ENCODE results near the gene PPP1R36.

The PPP1R36 gene

GRCh38 chr14:64549791-64550620 lies at the start of gene PPP1R36:
TSS of gene PPP1R36 (plus strand) at chr14:64549961. CDS start at chr14:64549998, 37 bp downstream.
- Histone ChIP-seq H3K36me3 (ENCODE audit: control insufficient read depth, insufficient read depth, low read length) (no peaks in the 10 kb centered on the region), H3K4me3 (ENCODE audit: low read length) (peak within 1 kb of the TSS; percentile 89), H3K4me1 (ENCODE audit: control insufficient read depth, insufficient read depth, low read length) (peaks cover 18% of the 10 kb centered on the region), H3K27me3 (ENCODE audit: control insufficient read depth, insufficient read depth, low read length) (no peaks in the 10 kb centered on the region), H3K9ac (ENCODE audit: low read length) (peak within 1 kb of the TSS; percentile 93), H3K9me3 (ENCODE audit: control insufficient read depth, low read length) (no peaks in the 10 kb centered on the region)

- no peak overlapping the region for H3K4me3 ChIP-seq (ENCODE audit: low read length)
- peaks cover 18% of the 10 kb centered on the region for H3K4me1 ChIP-seq (ENCODE audit: control insufficient read depth, insufficient read depth, low read length)
- H3K27me3 ChIP-seq (ENCODE audit: control insufficient read depth, insufficient read depth, low read length): no peaks in the 10 kb centered on the region
- no peaks in the 10 kb centered on the region for H3K9me3 ChIP-seq (ENCODE audit: control insufficient read depth, low read length)
- H3K36me3 ChIP-seq (ENCODE audit: control insufficient read depth, insufficient read depth, low read length): no peaks in the 10 kb centered on the region
- peak overlapping the region; percentile 11 for H3K9ac ChIP-seq (ENCODE audit: low read length)
Measured at GRCh38 chr14:64500088-64500487, 49.7 kb upstream of the PPP1R36 start.

- Histone ChIP-seq H3K9ac (ENCODE audit: low read length) (peak overlapping the region; percentile 1), H3K27me3 (ENCODE audit: control insufficient read depth, insufficient read depth, low read length) (no peaks in the 10 kb centered on the region), H3K4me1 (ENCODE audit: control insufficient read depth, insufficient read depth, low read length) (peaks cover 18% of the 10 kb centered on the region), H3K36me3 (ENCODE audit: control insufficient read depth, insufficient read depth, low read length) (no peaks in the 10 kb centered on the region), H3K9me3 (ENCODE audit: control insufficient read depth, low read length) (no peaks in the 10 kb centered on the region), H3K4me3 (ENCODE audit: low read length) (no peak overlapping the region)
Measured at GRCh38 chr14:64501411-64502171, 48.2 kb upstream of the PPP1R36 start.

- Histone ChIP-seq H3K4me1 (ENCODE audit: control insufficient read depth, insufficient read depth, low read length) (peaks cover 18% of the 10 kb centered on the region), H3K9ac (ENCODE audit: low read length) (peak overlapping the region; percentile 99), H3K27me3 (ENCODE audit: control insufficient read depth, insufficient read depth, low read length) (no peaks in the 10 kb centered on the region), H3K4me3 (ENCODE audit: low read length) (peak overlapping the region; percentile 58), H3K36me3 (ENCODE audit: control insufficient read depth, insufficient read depth, low read length) (no peaks in the 10 kb centered on the region), H3K9me3 (ENCODE audit: control insufficient read depth, low read length) (no peaks in the 10 kb centered on the region)
Measured at GRCh38 chr14:64502456-64502855, 47.3 kb upstream of the PPP1R36 start.

GRCh38 chr14:64502887-64503433 lies 46.8 kb upstream of the PPP1R36 start:
- Histone ChIP-seq H3K9me3 (ENCODE audit: control insufficient read depth, low read length) (no peaks in the 10 kb centered on the region), H3K36me3 (ENCODE audit: control insufficient read depth, insufficient read depth, low read length) (no peaks in the 10 kb centered on the region), H3K27me3 (ENCODE audit: control insufficient read depth, insufficient read depth, low read length) (no peaks in the 10 kb centered on the region), H3K4me3 (ENCODE audit: low read length) (peak overlapping the region; percentile 58), H3K9ac (ENCODE audit: low read length) (peak overlapping the region; percentile 99), H3K4me1 (ENCODE audit: control insufficient read depth, insufficient read depth, low read length) (peaks cover 18% of the 10 kb centered on the region)

- Histone ChIP-seq H3K27me3 (ENCODE audit: control insufficient read depth, insufficient read depth, low read length) (no peaks in the 10 kb centered on the region), H3K9ac (ENCODE audit: low read length) (peak within 1 kb of the TSS; percentile 99), H3K36me3 (ENCODE audit: control insufficient read depth, insufficient read depth, low read length) (no peaks in the 10 kb centered on the region), H3K4me3 (ENCODE audit: low read length) (peak within 1 kb of the TSS; percentile 58), H3K9me3 (ENCODE audit: control insufficient read depth, low read length) (no peaks in the 10 kb centered on the region), H3K4me1 (ENCODE audit: control insufficient read depth, insufficient read depth, low read length) (peaks cover 23% of the 10 kb centered on the region)
Measured at GRCh38 chr14:64503434-64504309, 46.1 kb upstream of the PPP1R36 start, which contains the start of gene ZBTB25. TSS of gene ZBTB25 (minus strand) at chr14:64503838. CDS start at chr14:64490533, 13,305 bp downstream.

GRCh38 chr14:64504310-64504896 lies 45.4 kb upstream of the PPP1R36 start, which contains the start of gene ZBTB1:
TSS of gene ZBTB1 (plus strand) at chr14:64504770. CDS start at chr14:64521505, 16,735 bp downstream.
- Histone ChIP-seq H3K9ac (ENCODE audit: low read length) (peak within 1 kb of the TSS; percentile 99), H3K27me3 (ENCODE audit: control insufficient read depth, insufficient read depth, low read length) (no peaks in the 10 kb centered on the region), H3K36me3 (ENCODE audit: control insufficient read depth, insufficient read depth, low read length) (no peaks in the 10 kb centered on the region)

GRCh38 chr14:64504897-64505794 lies 44.6 kb upstream of the PPP1R36 start:
- peaks cover 29% of the 10 kb centered on the region for H3K4me1 ChIP-seq (ENCODE audit: control insufficient read depth, insufficient read depth, low read length)
- peak overlapping the region; percentile 99 for H3K9ac ChIP-seq (ENCODE audit: low read length)
- peak overlapping the region; percentile 58 for H3K4me3 ChIP-seq (ENCODE audit: low read length)
- H3K27me3 ChIP-seq (ENCODE audit: control insufficient read depth, insufficient read depth, low read length): no peaks in the 10 kb centered on the region
- H3K9me3 ChIP-seq (ENCODE audit: control insufficient read depth, low read length): no peaks in the 10 kb centered on the region
- no peaks in the 10 kb centered on the region for H3K36me3 ChIP-seq (ENCODE audit: control insufficient read depth, insufficient read depth, low read length)

More at GRCh38 chr14:64504310-64504896, 45.4 kb upstream of the PPP1R36 start, which contains the start of gene ZBTB1:
- no peaks in the 10 kb centered on the region for H3K9me3 ChIP-seq (ENCODE audit: control insufficient read depth, low read length)
- peak within 1 kb of the TSS; percentile 58 for H3K4me3 ChIP-seq (ENCODE audit: low read length)
- peaks cover 29% of the 10 kb centered on the region for H3K4me1 ChIP-seq (ENCODE audit: control insufficient read depth, insufficient read depth, low read length)

- H3K9me3 ChIP-seq (ENCODE audit: control insufficient read depth, low read length): no peaks in the 10 kb centered on the region
- H3K4me3 ChIP-seq (ENCODE audit: low read length): no peak overlapping the region
- peak overlapping the region; percentile 41 for H3K9ac ChIP-seq (ENCODE audit: low read length)
- no peaks in the 10 kb centered on the region for H3K27me3 ChIP-seq (ENCODE audit: control insufficient read depth, insufficient read depth, low read length)
- H3K4me1 ChIP-seq (ENCODE audit: control insufficient read depth, insufficient read depth, low read length): peaks cover 22% of the 10 kb centered on the region
- no peaks in the 10 kb centered on the region for H3K36me3 ChIP-seq (ENCODE audit: control insufficient read depth, insufficient read depth, low read length)
Measured at GRCh38 chr14:64506721-64507120, 43.0 kb upstream of the PPP1R36 start.

GRCh38 chr14:64507376-64508156 lies 42.2 kb upstream of the PPP1R36 start:
- Histone ChIP-seq H3K9ac (ENCODE audit: low read length) (no peak overlapping the region), H3K9me3 (ENCODE audit: control insufficient read depth, low read length) (no peaks in the 10 kb centered on the region), H3K4me3 (ENCODE audit: low read length) (no peak overlapping the region), H3K27me3 (ENCODE audit: control insufficient read depth, insufficient read depth, low read length) (no peaks in the 10 kb centered on the region), H3K4me1 (ENCODE audit: control insufficient read depth, insufficient read depth, low read length) (peaks cover 14% of the 10 kb centered on the region), H3K36me3 (ENCODE audit: control insufficient read depth, insufficient read depth, low read length) (no peaks in the 10 kb centered on the region)
